HS-5 (cell line): ENCODE data around the gene POC1A.
"Not testable (repeated sequence)": the region's sequence is repeated elsewhere in the genome, so short reads cannot be mapped to it uniquely, and the experiment has no call there.

Experiments
- DNase-seq: peaks from one replicate; pipeline ENCODE4 v3.0.0-alpha.2; 2012; ENCODE audit warnings: low read depth

Gene POC1A

DNA sequence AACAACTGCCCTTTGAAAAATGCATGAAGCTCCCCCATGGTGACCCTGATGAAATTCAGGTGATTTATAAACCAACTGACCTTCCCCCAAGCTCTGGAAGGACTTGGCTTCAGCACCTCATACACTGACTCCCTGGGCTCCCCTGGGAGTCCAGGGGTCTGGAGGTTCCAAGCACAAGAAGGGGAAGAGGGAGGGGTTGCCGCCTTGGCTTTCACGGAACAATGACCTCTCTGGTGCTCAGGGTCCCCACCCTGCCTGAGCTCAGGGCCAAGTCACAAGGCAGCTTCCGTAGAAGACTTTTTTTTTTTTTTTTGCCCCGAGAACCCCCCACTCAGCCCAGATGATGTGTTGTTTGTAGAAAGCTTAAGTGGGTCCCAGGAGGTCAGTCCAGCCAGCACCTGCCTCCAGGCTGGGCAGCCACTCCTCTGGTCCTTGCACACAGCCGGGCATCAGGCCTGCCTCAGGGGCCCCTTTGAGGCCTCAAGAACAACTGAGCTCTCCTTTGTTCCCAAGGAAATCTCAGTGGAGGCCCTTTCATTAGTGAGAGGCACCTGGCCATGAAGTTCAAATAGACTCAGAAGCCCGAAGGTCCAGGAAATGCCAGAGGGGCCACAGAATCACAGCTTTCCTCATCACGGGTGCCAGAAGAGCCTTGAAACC, 29.7 kb upstream of the POC1A start:
- DNase-seq = no peak

DNA sequence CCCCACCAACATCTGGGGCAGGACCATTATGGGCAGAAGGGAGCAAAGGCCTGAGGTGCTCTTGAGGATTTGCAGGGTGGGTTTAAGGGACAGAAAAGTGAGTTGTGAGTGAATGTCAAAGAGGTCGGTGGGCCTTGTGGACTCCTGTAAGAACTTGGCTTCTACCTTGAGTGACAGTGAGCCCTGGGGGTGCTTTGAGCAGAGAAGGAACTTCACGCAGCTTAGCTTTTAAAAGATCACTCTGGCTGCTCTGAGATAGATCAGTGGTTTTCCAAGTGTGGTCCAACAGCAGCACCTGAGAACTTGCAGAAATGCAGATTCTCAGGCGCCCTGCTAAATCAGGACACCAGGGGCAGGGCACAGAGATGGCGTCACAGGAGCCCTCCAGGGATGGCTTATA, 28.5 kb upstream of the POC1A start:
- DNase-seq = no peak

GRCh38 chr3:52182196-52182595, 28.0 kb upstream of the POC1A start:
- no peak for DNase-seq

GRCh38 chr3:52181543-52181942, 27.3 kb upstream of the POC1A start:
- DNase-seq = peak; percentile 30

DNA sequence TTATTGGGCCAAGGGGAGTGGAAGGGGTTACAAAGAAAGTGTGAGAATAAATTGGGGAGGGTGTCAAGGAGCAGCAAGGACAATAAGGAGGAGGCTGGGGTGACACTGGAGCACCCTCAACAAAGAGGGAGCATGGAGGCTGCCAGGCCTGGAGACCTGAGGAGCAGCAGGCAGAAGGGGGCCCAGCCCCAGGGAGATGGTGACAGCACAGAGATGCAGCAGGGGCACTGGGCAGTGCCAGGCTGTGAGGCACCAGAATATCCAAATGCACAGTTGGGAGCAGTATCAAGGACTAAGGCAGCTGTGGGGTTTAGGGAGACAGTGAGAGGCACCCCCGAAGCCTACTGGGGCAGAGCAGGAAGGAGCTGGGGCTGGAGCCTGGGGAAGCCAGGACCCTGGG, 24.3 kb upstream of the POC1A start:
- no peak for DNase-seq

- DNase-seq = not testable (repeated sequence)
These were observed 23.9 kb upstream of the POC1A start for GRCh38 chr3:52178126-52178525.

GRCh38 chr3:52177701-52178042, 23.4 kb upstream of the POC1A start:
- no peak for DNase-seq

DNA sequence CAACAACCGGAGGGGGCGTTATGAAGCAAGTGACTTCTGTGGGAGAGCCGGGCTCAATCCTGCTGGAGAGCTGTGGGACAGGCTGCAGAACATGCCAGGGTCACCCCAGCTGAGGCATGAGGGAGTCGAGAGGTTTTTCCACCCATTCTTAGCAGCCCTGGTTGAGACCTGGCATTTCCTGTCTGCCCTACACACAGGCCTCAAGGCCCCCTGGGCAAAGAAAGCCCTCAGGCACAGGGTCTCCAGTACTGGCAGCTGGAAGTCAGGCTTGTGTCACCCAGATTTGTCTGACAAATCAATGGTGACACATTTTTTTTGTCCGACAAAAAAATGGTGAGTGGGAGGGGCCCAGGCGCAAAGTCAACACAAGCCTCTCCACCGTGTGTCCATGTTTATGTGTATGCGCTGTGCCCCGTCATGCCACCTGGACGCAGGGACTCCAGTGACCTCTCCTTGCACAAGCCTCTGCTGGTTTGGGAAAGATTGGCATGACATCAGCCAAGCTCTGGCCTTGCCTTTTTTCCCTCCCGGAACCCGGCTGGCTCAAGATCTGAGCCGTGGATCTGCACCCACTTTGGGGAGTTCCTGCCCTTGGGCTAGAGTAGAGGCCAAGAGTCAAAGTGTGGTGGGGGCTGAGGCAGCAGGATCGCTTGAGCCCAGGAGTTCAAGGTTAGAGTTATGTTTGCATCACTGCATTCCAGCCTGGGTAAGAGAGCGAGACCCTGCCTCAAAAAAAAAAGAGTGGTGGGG, 22.9 kb upstream of the POC1A start:
- DNase-seq = no peak

GRCh38 chr3:52176180-52176752, 22.0 kb upstream of the POC1A start:
- no peak for DNase-seq

- no peak for DNase-seq
These were observed 21.4 kb upstream of the POC1A start for GRCh38 chr3:52175416-52176179.

- DNase-seq = no peak
These were observed 20.7 kb upstream of the POC1A start for GRCh38 chr3:52174896-52175295.

- no peak for DNase-seq
These were observed 18.9 kb upstream of the POC1A start for GRCh38 chr3:52173101-52173500.

- DNase-seq = no peak
These were observed 18.1 kb upstream of the POC1A start for GRCh38 chr3:52172262-52172757.

DNA sequence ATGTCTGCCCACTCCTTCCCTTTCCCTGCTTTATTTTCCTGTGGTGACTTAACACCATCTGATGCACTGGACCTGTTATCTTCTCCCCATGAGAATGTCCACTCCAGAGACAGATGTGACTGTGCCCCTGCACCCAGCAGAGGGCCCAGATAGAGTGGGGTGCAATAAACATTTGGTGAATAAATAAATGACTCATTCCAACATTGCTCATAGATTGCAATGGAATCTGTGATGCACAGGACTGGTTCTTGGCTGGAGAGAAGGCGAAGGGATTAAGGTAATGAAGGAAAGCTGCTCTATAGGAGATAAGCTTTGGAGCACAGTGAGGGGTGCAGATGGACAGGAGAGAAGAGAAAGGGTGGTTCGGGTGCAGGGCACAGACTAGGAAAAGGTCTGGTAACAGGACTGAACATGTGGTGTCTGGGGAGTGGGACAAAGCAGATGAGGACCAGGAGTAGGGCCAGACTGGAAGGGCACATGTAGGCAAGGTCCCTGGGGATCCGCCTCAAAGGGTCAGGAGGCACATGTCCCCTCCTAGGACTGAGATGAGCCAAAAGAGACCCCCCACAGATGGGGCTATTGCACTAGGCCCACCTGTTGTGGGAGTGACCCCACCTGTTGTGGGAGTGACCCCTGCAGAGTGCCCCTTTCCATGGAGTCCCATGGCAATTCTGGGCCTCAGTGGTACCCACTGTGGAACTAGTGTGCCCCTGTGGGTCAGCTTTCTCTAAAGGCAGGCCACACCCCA, 17.5 kb upstream of the POC1A start:
- DNase-seq = no peak

DNA sequence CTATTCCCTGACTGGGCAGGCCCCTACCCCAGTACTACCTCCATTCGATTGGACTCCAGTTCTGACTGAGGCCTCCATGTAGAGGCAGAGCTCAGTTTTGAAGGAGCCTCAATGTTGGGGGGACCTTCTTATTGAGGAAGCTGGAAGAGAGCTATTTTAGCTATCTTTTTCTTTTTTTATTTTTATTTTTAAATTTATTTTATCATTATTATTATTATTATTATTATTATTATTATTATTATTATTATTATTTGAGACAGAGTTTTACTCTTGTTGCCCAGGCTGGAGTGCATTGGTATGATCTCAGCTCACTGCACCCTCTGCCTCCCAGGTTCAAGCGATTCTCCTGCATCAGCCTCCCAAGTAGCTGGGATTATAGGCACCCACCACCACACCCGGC, 16.0 kb upstream of the POC1A start:
- not testable (repeated sequence) for DNase-seq

- DNase-seq = no peak
These were observed 13.0 kb upstream of the POC1A start for GRCh38 chr3:52167240-52167639.

DNA sequence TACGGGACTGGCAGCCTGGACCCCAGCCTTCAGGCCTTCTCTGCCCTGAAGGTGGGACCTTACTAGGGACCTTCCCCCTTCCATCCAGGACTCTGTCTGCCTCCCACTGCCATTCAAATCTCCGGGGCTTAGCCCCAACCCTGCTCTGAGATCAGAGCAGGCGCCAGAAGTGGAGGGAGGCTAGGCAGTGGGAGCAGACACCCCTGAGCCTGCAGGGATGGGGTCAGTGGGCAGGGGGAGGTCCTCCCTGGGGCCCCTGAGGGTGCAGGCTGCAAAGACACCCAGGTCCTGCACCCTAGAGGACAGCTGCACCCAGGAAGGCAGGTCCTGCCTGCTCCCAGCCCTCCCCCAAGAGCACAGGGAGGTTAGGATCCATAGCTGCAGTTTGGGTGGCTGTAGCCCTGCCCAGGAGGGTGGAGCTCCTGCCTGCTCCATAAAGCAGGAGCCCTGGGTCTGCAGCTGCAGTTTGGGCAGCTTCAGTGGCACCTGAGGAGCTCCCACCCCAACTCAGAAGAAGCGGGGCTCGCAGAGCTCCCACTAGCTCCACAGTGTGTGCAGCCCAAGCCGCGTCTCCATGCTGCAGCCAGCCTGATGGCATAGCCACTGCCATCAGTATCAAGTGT, 8.1 kb upstream of the POC1A start:
- DNase-seq = no peak

DNA sequence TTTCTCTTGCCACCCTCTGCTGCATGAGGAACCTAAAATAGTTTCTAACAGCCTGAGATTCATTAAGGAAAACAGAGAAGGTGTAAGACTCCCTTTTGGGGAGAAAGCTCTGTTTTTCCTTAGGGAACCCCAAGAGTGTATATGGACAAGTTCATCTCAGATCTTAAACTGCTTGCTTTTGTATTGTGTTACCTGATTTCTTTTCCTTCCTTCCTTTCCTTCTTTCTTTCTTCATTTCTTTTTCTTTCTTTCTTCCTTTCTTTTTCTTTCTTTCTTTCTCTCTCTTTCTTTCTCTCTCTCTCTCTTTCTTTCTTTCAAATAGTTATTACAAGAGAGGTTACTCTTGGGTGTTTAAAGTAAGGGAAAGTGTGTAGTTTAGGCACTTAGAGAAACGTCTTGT, 5.3 kb upstream of the POC1A start:
- no peak for DNase-seq

DNA sequence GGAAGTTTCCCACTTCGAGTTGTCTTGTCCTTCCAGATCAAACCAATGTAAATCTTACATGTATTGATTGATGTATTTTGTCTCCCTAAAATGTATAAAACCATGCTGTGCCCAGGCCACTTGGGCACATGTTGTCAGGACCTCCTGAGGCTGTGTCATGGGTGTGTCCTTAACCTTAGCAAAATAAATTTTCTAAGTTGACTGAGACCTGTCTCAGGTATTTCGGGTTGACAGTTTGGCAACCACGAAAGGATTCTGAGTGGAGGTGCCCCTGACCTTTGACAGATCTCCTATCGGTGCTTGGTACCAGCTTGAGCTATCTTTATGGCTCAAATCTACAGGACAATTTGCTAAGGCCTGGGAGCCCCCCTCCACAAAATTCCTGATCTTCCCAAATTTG, 1.7 kb upstream of the POC1A start:
- DNase-seq = no peak

DNA sequence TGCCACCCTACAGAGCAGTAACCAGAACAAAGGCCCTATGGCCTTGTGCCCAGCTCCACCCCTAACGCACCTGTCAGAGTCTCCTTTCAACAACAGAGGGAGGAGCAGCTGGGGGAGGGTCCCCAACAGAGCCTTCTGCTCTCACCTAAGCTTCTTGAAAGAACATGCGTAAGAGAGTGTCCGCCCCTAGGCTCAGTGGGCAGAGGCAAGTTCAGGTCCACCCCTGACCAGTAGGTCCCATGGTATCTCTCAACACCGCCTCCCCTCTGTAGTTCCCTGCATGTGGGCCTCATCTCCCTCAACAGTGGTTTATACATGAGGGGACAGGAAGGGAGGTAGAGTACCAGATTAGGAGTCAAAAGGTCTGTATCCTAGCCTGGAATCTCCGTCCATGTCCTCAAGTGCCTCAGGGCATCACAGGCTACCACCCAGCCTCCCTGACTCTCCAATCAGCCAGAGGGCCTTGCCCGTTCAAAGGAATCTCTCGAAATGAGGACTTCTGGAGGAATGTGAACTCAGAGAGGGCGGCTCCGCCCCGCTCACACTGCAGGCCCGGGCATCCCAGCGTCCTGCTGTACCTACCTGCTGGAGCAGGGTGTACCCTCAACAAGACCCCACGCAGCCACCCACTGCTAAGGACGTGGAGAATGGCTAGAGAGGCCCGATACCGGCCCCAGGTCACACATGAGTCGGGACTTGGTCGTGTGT, 680 bp downstream of the POC1A start:
- DNase-seq = peak; percentile 28

DNA sequence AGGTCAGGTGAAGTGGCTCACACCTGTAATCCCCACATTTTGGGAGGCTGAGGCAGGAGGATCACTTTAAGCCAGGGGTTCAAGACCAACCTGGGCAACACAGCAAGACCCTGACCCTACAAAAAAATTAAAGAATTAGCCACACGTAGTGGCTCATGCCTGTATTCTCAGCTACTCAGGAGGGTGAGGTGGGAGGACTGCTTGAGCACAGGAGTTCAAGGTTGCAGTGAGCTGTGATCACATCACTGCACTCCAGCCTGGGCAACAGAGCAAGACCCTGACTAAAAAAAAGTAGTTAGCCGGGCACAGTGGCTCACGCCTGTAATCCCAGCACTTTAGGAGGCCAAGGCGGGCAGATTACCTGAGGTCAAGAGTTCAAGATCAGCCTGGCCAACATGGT, 2.2 kb downstream of the POC1A start:
- DNase-seq = not testable (repeated sequence)
